Astrocyte of the spinal cord (primary cell): ENCODE data around the gene SOX15.
"Not testable (repeated sequence)": the region's sequence is repeated elsewhere in the genome, so short reads cannot be mapped to it uniquely, and the experiment has no call there.

Source experiments
- DNase-seq: peaks from one replicate; pipeline ENCODE4 v3.0.0; 2011; ENCODE audit warnings: low read depth, low spot score
- H3K4me3 ChIP-seq: 2 replicates; pipeline ENCODE4 v1.5.1; 2011; ENCODE audit warnings: low read depth, mild to moderate bottlenecking, low read length, moderate library complexity
- in situ Hi-C: cut with HindIII; loops from 2 replicates; pipeline ENCODE4 v1.10.0; 2017; ENCODE audit warnings: low sequenced_read_pairs
- TF ChIP-seq, protein P1 (sequence below): IDR thresholded peaks from 2 replicates; pipeline ENCODE4 v1.5.1; 2012; ENCODE audit warnings: low read depth, mild to moderate bottlenecking, low read length, inconsistent platforms

Gene SOX15

GRCh38 chr17:7610641-7611040 is 20.7 kb upstream of the SOX15 start:
- in situ Hi-C loops, result no loop called here
- DNase-seq, result no peak
- no peak overlapping the region for H3K4me3 ChIP-seq
- TF ChIP-seq, protein P1, sequence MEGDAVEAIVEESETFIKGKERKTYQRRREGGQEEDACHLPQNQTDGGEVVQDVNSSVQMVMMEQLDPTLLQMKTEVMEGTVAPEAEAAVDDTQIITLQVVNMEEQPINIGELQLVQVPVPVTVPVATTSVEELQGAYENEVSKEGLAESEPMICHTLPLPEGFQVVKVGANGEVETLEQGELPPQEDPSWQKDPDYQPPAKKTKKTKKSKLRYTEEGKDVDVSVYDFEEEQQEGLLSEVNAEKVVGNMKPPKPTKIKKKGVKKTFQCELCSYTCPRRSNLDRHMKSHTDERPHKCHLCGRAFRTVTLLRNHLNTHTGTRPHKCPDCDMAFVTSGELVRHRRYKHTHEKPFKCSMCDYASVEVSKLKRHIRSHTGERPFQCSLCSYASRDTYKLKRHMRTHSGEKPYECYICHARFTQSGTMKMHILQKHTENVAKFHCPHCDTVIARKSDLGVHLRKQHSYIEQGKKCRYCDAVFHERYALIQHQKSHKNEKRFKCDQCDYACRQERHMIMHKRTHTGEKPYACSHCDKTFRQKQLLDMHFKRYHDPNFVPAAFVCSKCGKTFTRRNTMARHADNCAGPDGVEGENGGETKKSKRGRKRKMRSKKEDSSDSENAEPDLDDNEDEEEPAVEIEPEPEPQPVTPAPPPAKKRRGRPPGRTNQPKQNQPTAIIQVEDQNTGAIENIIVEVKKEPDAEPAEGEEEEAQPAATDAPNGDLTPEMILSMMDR, result no peak

DNA sequence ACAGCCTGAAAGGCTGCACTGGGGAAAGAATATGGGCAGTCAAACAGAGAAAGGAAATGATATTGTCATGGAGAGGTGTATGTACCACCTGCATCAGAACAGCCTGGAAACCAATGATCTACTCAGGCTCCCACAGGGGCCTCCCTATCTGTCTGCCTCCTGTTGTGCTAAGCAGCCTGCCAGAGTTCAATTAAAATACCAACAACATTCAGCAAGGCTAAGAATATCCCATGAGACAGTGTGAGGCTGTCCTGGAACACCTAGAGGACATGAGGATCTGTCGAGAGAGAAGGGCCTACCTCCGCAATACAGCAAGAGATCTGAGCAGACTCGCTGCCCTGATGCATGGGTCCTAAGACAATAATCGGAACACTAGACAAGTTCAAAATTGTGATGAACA is 16.4 kb upstream of the SOX15 start:
- H3K4me3 ChIP-seq, result no peak overlapping the region
- no peak for DNase-seq
- TF ChIP-seq, protein P1, result no peak
- in situ Hi-C loops, result no loop called here

DNA sequence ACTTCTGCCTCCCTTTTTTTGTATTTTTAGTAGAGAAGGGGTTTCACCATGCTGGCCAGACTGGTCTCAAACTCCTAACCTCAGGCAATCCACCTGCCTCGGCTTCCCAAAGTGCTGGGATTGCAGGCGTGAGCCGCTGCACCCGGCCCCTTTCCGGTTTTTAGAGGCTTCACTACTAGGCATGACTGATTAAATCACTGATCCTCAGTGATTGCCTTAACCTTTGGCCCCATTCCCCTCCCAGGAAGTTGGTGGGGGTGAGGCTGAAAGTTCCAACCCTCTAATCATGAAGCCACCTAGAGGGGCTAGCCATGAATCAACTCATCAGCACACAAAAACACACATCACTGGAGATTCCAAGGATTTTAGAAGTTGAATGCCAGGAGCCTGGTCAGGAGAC is 7.7 kb upstream of the SOX15 start:
- DNase-seq, in situ Hi-C loops, H3K4me3 ChIP-seq: not testable (repeated sequence)

DNA sequence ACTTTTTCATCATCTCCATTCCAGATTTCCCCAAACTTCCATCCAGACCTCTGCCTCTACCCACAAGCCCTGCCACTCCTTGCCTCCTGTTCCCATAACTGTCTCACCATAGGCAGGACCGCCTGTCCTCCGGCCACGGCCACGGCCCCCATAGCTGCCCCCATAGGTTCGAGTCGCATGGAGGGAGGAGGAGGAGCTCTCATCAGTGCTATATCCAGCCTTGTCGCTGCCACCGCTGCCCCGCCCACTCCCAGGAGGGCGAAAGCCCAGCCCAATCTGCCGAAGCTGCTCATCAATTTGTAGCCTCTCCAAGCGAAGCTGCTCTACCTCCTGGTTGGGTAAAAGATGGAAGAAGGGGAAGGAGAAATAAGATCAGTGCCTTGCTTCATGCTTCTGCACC is 3.4 kb upstream of the SOX15 start:
- TF ChIP-seq, protein P1, result no peak
- H3K4me3 ChIP-seq, result no peak overlapping the region
- in situ Hi-C loops, result no loop called here
- DNase-seq, result no peak

DNA sequence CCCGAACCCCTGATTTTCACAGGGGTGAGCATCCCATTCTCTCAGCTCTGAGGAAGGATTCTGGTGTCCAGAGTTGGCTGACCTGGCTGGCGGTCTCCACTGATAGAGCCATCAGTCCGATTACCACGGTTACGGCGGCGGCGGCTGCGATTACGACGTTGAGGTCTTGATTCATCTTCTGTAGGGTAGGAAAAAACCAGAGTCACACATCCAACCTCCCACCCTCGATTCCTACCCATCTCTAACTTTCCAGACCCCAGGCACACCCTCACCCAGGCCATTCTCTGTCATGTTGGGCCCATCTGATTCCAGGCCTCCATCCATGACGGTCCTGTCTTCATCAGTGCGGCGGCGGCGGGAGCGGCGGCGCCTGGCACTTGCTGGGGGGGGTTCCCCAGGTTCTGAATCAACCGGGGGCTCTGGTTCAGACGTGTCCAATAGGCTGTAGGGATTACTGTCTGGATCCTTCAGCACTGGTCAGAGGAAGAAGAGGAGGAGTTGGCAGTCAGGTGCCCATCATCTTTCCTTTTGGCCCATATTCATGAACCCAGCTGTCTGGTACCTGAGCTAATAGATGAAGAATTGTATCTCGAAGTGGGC is 2.6 kb upstream of the SOX15 start:
- no peak overlapping the region for H3K4me3 ChIP-seq
- no peak for DNase-seq
- in situ Hi-C loops, result no loop called here
- TF ChIP-seq, protein P1, result no peak

- TF ChIP-seq, protein P1, result no peak
- H3K4me3 ChIP-seq, result no peak overlapping the region
- in situ Hi-C loops, result no loop called here
- no peak for DNase-seq
Measured at GRCh38 chr17:7591596-7591995, 1.7 kb upstream of the SOX15 start.

DNA sequence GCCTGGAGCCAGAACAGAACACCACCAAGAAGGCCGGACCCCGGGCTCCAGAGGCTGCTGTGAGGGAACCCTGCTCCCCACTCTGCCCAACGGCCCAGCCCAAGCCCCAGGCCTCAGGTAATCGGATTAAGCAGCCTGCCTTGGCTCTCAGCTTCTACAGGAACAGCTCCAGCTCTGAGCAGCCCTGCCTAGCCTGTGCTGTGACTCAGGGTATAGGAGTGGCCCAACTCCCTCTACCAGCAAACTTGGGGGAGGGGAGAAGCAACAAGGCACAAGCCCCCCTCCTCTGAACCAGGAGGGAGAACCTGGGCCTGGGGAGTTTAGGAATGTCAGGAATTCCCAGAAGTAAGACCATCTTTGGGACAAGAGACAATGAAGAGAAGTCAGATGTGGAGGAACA is 849 bp upstream of the SOX15 start:
- peak; percentile 65 for DNase-seq
- TF ChIP-seq, protein P1, result no peak
- H3K4me3 ChIP-seq, result no peak overlapping the region
- in situ Hi-C loops, result no loop called here
